Measurements from ENCODE around the gene SEMA6B.

The SEMA6B gene

DNA sequence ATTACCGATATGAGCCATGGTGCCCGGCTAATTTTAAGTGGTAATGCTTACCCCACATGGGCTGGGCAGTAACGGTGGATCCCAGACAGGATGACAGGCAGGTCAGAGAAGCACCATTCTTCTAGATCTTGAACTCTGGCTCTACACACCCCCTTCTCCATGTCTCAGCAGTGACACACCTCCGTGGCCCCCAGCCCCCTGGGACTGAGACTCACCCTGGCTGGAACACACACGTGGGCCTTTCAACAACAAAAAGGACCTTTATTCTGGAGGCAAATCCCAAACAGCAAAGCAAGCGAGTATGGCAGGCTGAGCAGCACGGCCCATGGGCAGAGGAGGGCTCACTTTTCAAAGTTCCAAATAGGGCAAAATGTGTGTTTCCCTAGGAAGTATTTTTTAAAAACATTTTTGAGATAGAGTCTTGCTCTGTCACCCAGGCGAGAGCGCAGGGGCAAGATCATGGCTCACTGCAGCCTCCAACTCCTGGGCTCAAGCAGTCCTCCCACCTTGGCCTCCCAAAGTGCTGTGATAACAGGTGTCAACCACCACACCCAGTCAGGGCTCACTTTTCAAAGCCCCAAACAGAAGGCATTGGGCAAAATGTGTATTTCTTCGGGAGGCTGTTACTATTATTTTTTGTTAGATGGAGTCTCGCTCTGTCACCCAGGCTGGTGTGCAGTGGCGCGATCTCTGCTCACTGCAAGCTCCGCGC lies 37.0 kb downstream of the SEMA6B start:
- DNase-seq, result no peak

DNA sequence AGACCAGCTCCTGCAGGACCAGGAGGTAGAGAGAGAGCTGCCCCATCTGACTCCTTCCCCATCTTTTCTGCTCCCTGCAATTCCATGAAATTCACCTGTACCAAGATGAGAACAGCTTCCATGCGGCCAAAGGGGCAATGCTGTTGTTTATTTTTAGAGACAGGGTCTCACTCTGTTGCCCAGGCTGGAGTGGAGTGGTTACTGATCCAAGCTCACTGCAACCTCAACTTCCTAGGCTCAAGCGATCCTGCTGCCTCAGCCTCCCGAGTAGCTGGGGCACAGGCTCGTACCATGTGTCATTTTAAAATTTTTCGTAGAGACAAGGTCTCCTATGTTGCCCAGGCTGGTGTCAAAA lies 37.6 kb downstream of the SEMA6B start:
- no peak for DNase-seq

DNA sequence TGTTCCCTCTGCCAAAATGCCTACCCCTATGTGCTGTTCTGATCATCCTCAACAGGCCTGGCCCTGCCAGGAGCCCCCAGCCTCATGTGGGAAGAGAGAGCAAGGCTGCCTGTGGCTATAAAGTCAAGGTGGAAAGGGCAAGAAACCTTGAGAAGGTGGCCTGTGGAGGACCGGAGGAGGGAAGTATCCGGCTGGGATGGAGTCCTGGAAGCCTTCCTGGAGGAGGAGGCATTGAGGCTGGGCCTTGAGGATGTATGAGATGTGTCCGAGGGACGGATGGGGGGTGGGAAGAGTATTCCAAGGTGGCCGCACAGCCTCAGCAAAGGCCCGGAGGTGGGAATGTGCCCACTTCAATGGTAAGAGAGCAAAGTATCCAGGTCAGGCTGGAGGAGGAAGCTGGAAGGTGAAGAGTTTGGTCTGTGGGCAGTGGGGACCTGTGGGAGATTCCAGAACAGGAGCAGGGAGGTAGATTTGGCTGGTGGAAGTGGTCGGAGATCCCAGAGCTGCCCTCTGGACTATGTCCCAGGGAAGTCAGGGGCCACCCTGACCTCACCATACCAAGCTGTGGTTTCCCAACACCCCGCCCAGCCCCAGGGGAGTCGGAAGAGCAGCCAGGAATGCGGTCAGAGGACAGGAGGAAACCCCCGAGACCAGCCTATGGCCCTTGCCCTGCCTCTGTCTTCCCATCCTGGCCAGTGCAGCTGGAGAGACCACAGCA lies 38.2 kb downstream of the SEMA6B start:
- DNase-seq, result no peak

DNA sequence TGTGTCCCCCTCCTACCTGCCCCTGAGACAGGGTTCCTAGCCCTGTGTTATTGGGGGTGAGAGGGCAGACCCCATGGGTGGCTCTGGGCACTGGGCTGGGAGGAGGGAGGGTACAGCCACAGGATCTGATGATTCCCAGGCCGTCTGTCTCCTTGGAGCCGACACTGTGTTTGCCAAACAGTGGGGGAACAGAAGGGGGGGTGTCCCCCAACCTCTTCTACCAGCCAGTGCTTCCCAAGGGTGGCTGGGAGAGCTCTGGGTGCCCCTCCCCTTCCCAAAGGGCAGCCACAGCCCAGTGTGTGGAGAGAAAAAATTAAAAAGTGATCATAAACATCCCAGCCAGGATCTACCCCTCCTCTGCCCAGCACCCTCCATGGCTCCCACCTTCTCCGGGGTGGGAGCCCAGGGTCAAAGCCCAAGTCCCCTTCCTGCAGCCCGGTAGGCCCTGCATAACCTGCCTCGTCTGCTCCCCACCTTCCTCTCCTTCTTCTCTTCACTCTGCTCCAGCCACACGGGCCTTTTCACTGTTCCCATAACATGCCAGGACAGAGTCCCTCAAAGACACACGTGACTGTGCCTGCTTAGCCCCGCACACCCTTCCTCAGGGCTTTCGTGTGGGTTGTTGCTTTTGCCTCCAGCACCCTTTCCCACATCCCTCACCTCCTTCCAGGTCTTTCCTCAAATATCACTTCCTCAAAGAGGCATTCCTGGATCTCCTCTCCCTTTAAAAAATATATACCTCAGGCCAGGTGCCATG lies 39.8 kb downstream of the SEMA6B start:
- DNase-seq, result no peak

DNA sequence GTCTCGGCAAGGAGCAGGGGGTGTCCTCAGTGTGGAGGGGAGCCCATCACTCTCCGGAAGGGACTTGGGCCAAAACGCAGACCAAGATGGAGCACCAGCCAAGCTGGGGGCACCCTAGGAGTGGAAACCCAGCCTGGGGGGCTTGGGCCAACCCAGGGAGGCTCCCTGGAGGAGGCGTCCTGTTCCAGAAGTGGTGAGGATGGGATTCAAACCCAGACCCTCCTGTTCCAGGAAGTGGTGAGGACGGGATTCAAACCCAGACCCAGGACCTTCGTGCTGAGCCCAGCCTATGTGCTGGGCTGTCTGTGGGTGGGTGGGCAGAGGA lies 40.4 kb downstream of the SEMA6B start:
- no peak for DNase-seq

DNA sequence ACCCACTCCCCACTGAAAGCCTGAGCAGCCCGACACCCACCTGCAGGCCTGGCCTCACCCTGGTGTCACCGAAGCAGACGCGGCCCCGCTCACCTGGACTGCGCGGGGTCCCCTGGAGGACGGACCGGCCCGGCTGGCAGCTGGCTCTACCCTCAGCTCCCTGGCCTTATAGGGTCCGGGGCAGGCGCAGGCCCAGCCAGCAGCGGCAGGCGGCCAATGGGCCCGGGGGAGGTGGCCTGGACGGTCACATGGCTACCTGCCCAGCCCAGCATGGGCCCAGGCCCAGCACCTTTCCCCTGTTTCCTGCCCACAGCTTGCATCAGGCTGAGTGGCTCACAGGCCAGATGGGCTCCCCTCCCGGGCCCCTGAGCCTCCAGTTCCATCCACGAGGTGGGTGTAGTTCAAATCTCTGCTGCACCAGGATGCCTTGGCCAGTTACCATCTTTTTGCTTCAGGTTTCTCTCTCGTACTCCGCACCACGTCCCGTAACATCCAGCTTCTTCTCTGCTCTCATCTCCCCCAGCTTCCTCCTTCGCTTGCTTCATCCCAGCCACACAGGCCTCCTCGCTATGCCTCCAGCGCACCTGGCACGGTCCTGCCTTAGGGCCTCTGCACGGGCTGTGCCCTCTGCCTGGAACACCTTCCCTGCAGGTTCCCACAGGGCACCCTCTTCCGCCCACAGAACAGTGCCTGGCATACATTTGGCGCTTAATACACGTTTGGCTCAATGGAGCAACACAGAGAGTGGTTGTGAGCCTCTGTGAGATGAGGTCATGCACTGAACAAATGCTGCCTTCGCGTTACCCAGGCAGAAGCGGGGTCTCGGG lies 40.9 kb downstream of the SEMA6B start, which contains the start of gene PLIN4:
Gene PLIN4, minus strand, starts transcription at position 142 of the 827 bp plus-strand sequence. CDS start 214 bp downstream, outside the sequence.
- no peak for DNase-seq

DNA sequence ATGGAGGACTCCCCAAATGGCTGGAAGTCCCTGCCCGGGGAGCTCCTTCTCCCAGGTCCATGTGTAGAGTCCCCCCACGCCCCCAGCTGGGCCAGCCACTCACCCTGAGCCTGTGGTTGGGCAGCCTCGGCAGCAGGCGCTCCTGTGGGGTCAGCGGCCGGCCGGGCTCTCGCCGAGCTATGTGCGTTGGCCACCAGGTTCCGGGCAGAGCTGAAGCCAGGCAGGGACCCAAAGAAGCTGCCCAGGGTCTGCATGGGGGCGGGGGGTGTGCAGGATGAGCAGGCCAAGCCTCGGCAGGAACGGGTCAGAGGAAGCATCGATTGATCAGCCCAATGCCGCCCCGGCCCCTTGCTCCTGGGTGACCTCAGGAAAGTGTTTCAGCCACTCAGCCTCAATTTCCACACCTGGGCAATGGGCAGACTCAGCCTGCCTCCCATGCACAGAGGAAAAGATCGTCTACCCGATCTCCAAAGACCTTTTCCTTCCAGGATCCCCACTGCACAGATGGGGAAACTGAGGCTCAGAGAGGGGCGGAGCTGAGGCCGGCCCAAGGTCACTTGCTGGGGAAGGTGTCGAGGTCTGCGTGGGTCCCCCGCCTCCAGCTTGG lies 41.9 kb downstream of the SEMA6B start:
- no peak for DNase-seq

DNA sequence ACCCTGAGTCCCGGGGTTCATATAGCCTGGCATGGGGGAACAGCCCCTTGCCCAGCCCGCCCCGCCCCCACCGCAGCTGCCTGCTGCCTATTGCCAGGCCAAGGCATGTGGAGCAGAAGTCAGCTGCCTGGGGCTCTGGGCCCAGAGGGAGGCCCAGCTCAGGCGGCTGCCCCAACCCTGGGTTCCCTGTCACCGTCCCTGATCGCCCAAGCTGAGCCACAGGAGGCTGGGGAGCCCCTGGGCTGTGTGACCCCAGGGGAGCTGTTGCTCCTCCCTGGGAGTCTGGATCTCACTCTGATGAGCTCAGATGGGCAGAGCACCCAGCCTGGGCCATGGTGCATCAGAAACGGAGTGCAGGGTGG lies 42.6 kb downstream of the SEMA6B start:
- no peak for DNase-seq

DNA sequence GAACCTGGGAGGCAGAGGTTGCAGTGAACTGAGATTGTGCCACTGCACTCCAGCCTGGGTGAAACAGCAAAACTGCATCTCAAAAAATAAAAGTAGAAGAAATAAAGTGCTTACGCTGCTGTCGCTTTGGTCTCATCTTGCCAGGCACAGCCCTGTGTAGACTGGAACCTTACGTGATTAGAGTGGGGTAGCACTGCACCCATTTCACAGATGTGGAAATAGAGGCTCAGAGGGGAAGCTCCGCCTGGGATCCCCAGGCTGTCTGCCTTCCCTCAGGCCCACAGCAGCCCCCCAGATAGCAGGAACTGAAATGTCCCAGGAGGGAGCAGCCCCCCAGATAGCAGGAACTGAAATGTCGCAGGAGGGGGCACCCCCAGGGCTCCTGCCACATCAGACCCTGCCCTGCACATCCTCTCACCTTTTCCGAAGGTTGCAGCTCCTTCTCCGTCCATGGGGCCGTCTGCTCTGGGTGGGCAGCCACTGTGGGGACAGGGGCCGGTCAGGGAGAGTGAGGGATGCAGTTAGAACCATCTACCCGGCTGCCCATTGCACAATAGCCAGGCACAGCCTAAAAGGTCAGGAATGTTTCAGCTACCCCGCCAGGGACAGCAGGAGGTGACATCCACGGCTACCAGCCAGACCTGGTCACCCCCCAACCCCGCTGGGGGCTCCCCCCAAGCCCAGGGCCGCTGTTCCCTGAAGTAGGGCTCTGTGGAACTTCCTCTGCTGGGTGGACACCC lies 43.1 kb downstream of the SEMA6B start:
- DNase-seq, result no peak

DNA sequence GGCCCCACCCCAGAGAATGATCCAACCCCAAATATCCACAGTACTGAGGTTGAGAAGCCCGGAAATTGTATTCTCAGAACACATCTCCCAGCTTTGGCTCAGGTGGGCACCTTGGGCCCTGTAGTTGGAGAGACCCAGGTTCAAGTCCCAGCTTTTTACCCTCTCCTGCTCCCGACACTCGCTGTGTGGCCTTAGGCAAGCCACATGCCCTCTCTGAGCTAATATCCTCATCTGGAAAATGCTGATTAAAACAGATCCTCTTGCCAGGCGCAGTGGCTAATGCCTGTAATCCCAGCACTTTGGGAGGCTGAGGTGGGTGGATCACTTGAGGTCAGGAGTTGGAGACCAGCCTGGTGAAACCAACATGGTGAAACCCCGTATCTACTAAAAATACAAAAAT lies 43.8 kb downstream of the SEMA6B start:
- no peak for DNase-seq

DNA sequence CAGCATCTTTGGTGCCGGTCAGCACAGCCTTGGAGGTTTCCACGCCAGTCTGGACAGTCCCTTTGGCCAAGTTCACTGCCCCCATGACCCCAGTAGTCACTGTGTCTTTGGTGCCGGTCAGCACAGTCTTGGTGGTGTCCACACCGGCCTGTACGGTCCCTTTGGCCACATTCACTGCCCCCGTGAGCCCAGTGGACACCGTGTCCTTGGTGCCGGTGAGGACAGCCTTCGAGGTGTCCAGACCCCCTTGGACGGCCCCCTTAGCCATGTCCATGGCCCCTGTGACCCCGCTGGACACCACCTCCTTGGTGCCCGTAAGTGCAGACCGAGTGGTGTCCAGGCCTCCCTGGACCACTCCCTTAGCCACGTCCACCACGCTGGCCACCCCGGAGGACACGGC lies 46.2 kb downstream of the SEMA6B start:
- no peak for DNase-seq

DNA sequence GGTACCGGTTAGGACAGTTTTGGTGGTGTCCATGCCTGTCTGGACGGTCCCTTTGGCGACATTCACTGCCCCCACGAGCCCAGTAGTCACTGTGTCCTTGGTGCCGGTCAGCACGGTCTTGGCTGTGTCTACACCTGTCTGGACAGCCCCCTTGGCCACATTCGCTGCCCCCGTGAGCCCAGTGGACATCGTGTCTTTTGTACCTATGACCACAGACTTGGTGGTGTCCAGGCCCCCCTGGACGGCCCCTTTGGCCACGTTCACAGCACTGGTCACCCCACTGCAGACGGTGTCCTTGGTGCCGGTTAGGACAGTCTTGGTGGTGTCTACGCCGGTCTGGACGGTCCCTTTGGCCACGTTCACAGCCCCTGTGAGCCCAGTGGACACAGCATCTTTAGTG lies 47.4 kb downstream of the SEMA6B start:
- no peak for DNase-seq

DNA sequence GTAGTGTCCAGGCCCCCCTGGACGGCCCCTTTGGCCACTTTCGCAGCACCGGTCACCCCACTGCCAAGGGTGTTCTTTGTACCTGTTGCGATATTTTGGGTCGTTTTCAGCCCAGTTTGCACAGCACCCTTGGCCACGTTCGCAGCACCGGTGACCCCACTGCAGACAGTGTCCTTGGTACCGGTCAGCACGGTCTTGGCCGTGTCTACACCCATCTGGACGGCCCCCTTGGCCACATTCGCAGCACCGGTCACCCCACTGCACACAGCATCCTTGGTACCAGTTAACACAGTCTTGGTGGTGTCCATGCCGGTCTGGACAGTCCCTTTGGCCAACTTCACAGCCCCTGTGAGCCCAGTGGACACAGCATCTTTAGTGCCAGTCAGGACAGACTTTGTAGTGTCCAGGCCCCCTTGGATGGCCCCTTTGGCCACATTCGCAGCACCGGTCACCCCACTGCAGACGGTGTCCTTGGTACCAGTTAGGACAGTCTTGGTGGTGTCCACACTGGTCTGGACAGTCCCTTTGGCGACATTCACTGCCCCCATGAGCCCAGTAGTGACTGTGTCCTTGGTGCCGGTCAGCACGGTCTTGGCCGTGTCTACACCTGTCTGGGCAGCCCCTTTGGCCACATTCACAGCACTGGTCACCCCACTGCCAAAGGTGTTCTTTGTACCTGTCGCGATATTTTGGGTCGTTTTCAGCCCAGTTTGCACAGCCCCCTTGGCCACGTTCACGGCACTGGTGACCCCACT lies 48.0 kb downstream of the SEMA6B start:
- DNase-seq, result no peak

DNA sequence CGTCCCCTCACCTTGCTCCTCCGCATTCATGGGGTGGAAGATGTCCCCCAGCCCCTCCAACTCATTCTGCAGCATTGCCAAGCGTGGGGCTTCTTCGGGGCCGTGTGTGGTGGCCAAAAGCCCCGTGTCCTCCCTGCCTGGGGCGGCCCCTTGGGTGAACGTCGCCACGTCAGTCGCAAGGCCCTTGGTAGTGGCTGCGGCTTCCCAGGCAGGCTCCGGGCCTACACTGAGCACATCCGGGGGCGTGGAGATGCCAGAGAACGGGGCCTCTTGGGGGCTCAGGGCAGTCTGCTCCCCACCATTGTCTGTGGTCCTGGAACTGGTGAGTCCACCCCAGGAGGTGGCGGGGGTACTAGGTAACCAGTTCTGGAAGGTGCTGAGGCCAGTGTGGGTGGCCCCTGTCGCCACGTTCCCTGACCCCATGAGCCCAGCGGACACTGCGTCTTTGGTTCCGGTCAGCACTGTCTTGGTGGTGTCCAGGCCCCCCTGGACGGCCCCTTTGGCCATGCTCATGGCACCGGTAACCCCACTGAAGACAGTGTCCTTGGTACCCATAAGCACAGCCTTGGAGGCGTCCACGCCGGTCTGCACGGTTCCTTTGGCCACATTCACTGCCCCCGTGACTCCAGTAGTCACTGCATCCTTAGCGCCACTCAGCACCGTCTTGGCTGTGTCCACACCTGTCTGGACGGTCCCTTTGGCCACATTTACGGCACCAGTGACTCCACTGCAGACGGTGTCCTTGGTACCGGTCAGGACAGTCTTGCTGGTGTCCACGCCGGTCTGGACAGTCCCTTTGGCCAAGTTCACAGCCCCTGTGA lies 48.8 kb downstream of the SEMA6B start:
- no peak for DNase-seq

DNA sequence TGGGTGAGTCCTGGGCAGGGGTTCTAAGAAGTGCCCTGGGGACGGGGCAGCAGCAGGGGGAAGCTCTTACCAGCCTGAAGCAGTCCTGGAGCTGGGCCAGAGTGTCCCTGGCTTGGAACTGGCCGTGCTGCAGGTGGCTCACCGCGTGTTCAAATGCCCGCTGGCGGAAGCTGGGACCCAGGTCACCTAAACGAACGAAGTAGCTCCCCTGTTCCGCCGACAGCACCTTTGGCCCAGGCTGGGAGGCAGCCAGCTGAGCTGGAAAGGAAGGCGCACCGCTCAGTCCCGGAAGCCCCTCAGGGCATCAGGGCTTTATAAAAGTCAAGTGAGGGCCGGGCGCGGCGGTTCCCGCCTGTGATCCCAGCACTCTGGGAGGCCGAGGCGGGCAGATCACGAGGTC lies 50.8 kb downstream of the SEMA6B start:
- DNase-seq, result no peak

DNA sequence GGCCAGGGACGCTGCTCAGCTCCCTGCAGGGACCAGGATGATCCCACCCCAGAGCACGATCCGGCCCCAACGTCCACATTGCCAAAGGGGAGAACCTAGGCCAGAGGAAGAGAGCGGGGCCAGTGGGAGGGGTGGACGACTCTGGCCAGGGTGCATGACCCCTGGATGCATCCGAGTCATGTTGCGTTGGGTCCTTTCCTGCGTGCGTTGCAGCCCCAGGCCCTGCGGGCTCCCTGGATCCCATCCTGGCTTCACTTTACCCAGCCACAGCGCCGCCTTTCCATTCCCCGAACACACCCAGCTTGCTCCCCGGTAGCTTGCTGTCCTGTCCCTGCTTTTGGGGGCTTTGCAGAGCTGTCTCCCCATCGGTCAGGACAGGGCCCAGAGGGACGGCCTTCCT lies 51.7 kb downstream of the SEMA6B start:
- DNase-seq, result no peak

DNA sequence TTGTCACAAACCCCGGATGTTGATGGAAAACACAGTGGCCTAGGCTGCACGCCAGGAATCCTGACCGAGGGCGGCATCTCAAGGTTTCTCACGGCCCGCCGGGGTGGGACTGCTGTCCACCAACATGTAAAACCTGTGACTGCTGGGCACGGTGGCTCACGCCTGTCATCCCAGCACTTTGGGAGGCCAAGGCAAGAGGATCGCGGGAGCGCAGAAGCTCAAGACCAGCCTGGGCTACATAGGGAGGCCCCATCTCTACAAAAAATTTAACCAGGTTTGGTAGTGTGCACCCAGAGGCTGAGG lies 52.4 kb downstream of the SEMA6B start:
- no peak for DNase-seq

DNA sequence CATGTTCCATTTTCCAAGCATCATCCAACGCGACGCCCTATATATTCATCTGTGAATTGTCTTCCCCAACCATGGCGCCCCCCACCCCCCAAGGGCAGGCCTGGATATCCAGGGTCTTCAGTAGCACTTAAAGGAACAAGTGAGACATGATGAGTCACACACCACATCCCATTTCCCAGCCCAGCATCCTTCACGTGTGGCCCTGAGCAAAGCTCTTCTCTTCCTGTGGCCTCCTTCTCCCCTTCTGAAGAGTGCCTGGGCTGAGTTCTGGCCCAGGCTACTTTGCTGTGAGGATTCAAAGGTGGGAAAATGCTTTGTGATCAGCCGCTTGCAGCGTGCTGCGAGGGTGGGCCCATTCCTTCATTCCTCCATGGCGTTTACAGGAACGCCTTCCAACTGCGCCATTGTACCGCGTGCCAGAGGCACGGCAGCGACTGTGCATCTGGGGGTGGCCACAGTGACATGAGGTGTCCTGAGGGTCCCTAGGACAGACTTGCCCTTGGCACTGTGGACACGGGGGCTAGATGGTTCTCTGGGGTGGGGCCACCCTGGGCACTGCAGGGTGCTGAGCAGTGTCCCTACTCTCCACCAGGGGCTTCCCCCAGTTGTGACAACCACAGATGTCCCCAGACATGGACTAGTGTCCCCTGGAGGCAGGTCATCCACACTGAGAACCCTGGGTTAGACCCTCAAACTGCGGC lies 52.9 kb downstream of the SEMA6B start:
- DNase-seq, result no peak

DNA sequence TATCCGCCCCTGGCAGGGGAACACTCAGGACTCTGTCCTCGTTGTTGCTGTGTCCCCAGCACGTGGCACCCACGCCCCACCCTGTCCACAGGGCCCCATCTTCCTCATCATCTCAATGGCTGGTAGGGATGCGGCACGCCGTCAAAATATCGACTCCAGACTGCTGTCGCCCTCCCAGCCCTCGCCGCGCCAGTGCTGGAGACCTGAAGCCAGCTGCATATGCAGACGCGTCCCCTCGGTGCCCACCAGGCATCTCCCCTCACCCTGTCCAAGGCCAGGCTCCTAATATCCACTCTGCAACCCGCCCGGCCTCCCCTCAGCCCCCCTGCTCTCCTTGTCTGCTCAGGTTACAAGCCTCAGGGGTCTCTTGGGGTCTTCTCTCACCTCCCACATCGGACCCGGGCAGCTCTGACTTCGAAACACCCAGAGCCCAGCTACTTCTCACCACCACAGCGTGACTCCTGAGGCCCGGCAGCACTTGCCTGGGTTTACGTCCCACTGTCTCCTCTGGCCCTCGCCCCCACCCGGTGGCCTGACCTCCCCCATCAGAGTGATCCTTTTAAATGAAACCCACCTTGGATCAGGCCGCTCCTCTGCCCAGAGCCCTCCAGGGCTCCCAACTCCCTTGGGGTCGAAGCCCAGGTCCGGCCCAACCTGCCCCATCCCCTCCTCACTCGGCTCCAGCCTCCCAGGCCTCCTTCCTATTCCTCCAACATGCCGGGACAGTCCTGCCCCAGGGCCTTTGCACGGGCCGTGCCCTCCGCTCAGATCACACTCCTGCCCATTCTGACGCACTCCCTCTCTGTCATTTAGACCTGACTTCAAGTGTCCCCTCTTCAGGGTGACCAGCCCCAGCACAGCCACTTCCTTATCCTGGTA lies 53.7 kb downstream of the SEMA6B start:
- no peak for DNase-seq

Data from SHP77 (cell line).